SH-SY5Y (cell line): Measurements from ENCODE around the gene GNAT1.
A peak's percentile ranks its signal among the peaks of the same experiment; 100 is the strongest.

Experiments
- GATA2 ChIP-seq: IDR thresholded peaks from 2 replicates; pipeline ENCODE4 v1.6.1; 2011; ENCODE audit warnings: mild to moderate bottlenecking, low read depth, low read length
- GATA3 ChIP-seq: IDR thresholded peaks from 2 replicates; pipeline ENCODE4 v1.6.1; 2011; ENCODE audit warnings: low read depth, mild to moderate bottlenecking, low read length, moderate library complexity

The GNAT1 gene

DNA sequence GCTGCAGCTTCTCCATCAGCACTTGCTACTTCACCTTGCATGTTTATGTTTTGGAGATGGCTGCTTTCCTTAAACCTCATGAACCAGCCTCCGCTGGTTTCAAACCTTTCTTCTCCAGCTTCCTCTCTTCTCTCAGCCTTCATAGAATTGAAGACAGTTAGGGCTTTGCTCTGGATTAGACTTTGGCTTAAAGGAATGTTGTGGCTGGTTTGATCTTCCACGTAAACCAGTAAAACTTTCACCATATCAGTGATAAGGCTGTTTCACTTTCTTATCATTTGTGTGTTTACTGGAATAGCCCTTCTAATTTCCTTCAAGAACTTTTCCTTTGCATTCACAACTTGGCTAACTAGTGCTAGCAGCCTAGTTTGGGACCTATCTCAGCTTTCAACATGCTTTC, 11.7 kb upstream of the GNAT1 start:
- no peak for TF ChIP-seq GATA2

- TF ChIP-seq GATA3, result no peak; the same call in 1 of the 2 replicates
- peak; percentile 97 for TF ChIP-seq GATA2
These were observed 9.4 kb upstream of the GNAT1 start for GRCh38 chr3:50181985-50182384.

- TF ChIP-seq GATA3, result no peak
- TF ChIP-seq GATA2, result no peak
These were observed 8.8 kb upstream of the GNAT1 start for GRCh38 chr3:50182533-50183099.

DNA sequence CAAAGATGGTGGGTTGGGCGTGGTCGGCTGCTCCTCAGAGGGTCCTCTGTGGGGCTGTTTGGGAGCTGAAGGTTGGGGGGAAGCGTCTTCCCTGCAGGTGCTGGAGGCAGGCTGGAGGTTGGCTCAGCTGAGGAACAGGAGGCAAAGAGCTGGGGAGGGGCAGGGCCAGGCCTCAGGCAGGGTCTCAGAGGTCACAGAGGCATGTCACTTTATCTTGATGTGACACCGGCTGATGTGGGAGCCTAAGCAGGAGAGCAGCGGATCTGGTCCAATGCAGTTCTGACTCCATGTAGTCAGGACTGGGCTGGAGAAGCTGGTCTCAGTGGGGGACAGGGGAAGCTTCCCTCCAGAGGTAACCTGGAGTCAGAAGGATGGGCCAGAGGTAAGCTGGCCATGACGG, 7.7 kb upstream of the GNAT1 start:
- TF ChIP-seq GATA3, result no peak
- no peak for TF ChIP-seq GATA2

DNA sequence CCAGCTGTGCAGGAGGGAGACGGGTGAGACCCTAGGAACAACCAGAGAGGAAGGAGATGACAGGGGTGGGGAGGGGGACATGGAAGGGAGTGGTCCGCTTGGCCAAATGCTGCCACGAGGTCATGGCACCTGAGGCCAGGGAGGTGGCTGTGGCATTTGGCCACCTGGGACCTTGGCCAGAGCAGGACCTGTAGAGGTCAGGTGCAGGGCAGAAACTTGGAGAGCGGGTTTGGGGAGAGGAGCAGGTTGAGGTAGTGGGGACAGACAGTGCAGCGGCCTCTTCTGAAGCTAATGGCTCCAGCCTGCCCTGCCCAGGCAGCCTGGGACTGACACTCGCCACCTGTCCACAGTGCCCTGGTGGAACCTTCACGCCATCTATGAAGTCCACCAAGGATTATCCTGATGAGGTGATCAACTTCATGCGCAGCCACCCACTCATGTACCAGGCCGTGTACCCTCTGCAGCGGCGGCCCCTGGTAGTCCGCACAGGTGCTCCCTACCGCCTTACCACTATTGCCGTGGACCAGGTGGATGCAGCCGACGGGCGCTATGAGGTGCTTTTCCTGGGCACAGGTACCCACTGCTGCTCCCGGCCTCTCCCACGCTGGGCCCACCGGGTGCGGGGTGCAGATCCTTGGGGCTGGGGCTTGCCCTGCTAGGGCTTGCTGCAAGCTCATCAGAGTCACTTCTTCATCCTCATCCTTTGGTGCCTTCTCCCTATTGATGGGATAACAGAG, 7.0 kb upstream of the GNAT1 start:
- no peak for TF ChIP-seq GATA2
- TF ChIP-seq GATA3, result no peak

GRCh38 chr3:50185230-50185629, 6.2 kb upstream of the GNAT1 start:
- TF ChIP-seq GATA2 (no peak; the same call in 1 of the 2 replicates), GATA3 (no peak)

GRCh38 chr3:50186096-50186495, 5.3 kb upstream of the GNAT1 start:
- TF ChIP-seq GATA2, result no peak
- TF ChIP-seq GATA3, result no peak

GRCh38 chr3:50187750-50188149, 3.7 kb upstream of the GNAT1 start:
- TF ChIP-seq GATA3, result no peak
- TF ChIP-seq GATA2, result no peak

DNA sequence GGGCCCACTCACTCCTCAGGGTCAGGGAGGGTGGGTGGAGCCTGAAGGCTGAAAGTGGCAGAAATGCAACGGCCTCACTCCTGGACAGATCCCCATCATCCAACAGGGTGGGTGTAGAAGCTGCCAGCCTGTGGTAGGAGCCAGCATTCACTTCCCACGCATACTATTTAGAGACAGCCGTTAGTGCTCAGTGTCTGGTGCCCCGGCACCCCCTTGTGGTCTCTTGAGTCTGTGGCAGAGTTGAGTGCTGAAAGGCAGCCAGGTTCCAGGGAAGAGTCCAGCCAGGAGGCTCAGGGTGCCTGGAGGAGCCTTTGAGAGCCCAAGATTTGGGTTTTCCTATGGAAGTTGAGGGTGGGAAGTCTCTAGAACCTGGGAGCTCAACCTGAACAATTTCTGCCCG, 2.1 kb upstream of the GNAT1 start:
- TF ChIP-seq GATA3 (no peak), GATA2 (no peak)

DNA sequence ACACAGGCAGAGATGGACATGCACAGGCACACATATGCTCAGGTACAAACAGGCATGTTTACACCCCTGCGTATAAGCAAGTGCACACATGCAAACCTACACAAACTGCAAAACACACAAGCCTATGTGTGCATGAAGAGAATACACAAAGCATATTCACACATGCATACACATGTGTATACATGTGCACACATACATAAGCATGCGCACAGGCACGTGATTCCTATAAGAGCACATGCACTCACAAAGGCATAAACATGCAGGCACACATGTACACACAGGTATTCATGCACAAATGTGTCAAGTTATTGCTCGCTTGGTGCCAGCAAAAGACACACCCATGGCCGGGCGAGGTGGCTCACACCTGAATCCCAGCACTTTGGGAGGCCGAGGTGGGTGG, 1.4 kb upstream of the GNAT1 start:
- TF ChIP-seq GATA3 (no peak), GATA2 (no peak)

GRCh38 chr3:50192124-50192523, 714 bp downstream of the GNAT1 start:
- no peak for TF ChIP-seq GATA2
- no peak for TF ChIP-seq GATA3

DNA sequence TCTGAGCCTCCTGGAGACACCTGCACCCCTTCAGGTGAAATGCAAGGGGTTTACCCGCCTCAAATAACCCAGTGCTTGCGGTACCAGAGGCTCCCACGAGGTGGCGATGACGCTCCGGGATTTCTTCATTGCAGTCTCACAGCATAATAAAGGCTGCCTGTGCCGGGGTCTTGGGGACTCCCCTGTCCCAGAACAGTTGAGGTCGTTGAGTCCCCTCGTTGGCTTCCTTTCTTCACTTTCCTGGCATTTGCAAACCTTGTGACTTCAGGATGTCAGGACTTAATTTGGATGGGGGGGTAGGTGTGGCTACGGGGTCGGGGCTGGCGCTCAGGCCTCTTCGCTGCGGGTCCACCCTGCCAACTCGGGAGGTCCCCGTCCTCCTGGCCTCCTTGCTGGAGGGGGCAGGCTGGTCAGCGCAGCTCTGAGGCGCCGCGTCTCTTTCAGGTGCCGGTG, 1.3 kb downstream of the GNAT1 start:
- TF ChIP-seq GATA2 (no peak), GATA3 (no peak)

- no peak for TF ChIP-seq GATA3
- no peak for TF ChIP-seq GATA2
These were observed 1.9 kb downstream of the GNAT1 start for GRCh38 chr3:50193286-50193685.

DNA sequence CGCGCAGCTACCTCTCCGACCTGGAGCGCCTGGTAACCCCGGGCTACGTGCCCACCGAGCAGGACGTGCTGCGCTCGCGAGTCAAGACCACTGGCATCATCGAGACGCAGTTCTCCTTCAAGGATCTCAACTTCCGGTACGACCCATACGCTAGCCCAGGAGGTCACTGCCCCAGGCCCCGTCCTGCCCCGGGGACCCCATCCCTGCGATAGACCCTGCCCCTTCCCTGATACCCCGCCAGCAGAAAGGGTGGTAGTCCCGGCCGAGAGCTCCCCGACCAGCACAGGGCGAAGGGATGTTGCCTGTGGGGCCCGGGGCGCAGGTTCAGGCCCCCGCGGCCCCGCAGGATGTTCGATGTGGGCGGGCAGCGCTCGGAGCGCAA, 2.3 kb downstream of the GNAT1 start:
- TF ChIP-seq GATA3 (no peak), GATA2 (no peak)

GRCh38 chr3:50194128-50194902, 2.9 kb downstream of the GNAT1 start:
- no peak for TF ChIP-seq GATA2
- TF ChIP-seq GATA3, result no peak
